Urinary bladder (tissue), 4 donors: ENCODE measurements around the gene C5orf15. TPM values are rescaled to one million over a fixed set of nuclear protein-coding genes. Genes with fewer than 3 reads are reported as not detected.
A peak's percentile ranks its signal among the peaks of the same experiment; 100 is the strongest.
"Not testable (repeated sequence)": the region's sequence is repeated elsewhere in the genome, so short reads cannot be mapped to it uniquely, and the experiment has no call there.

Experiments used
- DNase-seq: peaks from one replicate; pipeline ENCODE4 v3.0.0-alpha.2; 2015; ENCODE audit errors: extremely low spot score
- H3K27ac ChIP-seq: one replicate; pipeline ENCODE4 v1.5.1; 2013; ENCODE audit warnings: low read depth, mild to moderate bottlenecking, moderate library complexity
- H3K36me3 ChIP-seq: one replicate; pipeline ENCODE4 v1.6.1; 2013; ENCODE audit warnings: mild to moderate bottlenecking, moderate library complexity; ENCODE audit not compliant: insufficient read depth
- H3K4me1 ChIP-seq: one replicate; pipeline ENCODE4 v1.6.1; 2013; ENCODE audit warnings: mild to moderate bottlenecking, moderate library complexity; ENCODE audit not compliant: insufficient read depth
- H3K4me3 ChIP-seq: one replicate; pipeline ENCODE4 v1.5.1; 2013; ENCODE audit warnings: low read depth, low read length
- WGBS: extraction: QIAGEN DNeasy Blood & Tissue Kit; methylation state at CpG from one replicate; pipeline ENCODE4 v1.1.7; 2013; 5-methylcytosine and 5-hydroxymethylcytosine counted together
- polyA plus RNA-seq: library from polyadenylated mRNA; stranded (reverse); fragments of 200-250 nt; gene quantifications from one replicate; pipeline ENCODE4 v1.2.3, GENCODE V29; 2013
- total RNA-seq: library from RNA; depleted of rRNA; stranded (reverse); fragments of >200 nt; gene quantifications from one replicate; pipeline ENCODE4 v1.2.3, GENCODE V29; 2014
- donor health status: healthy with polysubstance abuse.
- donor health status: healthy.

The C5orf15 gene
- total and polyA plus RNA-seq, 2 donors = 39.8 to 81.7 TPM

GRCh38 chr5:133962801-133963476 is 5.5 kb downstream of the C5orf15 start:
- 59% methylated on average over 2 of the region's 2 CpGs for WGBS
- no peak for DNase-seq
- Histone ChIP-seq H3K4me1 (no peaks in the 10 kb centered on the region), H3K27ac (no peak overlapping the region), H3K4me3 (no peak overlapping the region), H3K36me3 (no peaks in the 10 kb centered on the region)

- Histone ChIP-seq H3K36me3 (no peaks in the 10 kb centered on the region), H3K27ac (no peak overlapping the region), H3K4me3 (no peak overlapping the region), H3K4me1 (no peaks in the 10 kb centered on the region)
- no peak for DNase-seq
- WGBS = 74% methylated on average over 2 of the region's 2 CpGs
These were observed 6.3 kb downstream of the C5orf15 start for GRCh38 chr5:133962131-133962530.

- WGBS = 84% methylated on average over 11 of the region's 11 CpGs
- Histone ChIP-seq H3K4me1 (no peaks in the 10 kb centered on the region), H3K4me3 (no peak overlapping the region), H3K36me3 (no peaks in the 10 kb centered on the region), H3K27ac (no peak overlapping the region)
- no peak for DNase-seq
These were observed 8.8 kb downstream of the C5orf15 start for GRCh38 chr5:133959643-133960042.

- DNase-seq = no peak
- 76% methylated on average over 1 of the region's 1 CpG for WGBS
- H3K4me3 ChIP-seq = no peak overlapping the region
- no peaks in the 10 kb centered on the region for H3K36me3 ChIP-seq
- H3K27ac ChIP-seq = peak overlapping the region; percentile 10
- no peaks in the 10 kb centered on the region for H3K4me1 ChIP-seq
These were observed 10.8 kb downstream of the C5orf15 start for GRCh38 chr5:133957591-133957990.

- Histone ChIP-seq H3K4me1 (no peaks in the 10 kb centered on the region), H3K4me3 (no peak overlapping the region), H3K27ac (peak overlapping the region; percentile 32), H3K36me3 (no peaks in the 10 kb centered on the region)
- no peak for DNase-seq
- WGBS = 83% methylated on average over 4 of the region's 4 CpGs
These were observed 11.3 kb downstream of the C5orf15 start for GRCh38 chr5:133957080-133957479.

GRCh38 chr5:133956196-133956595 is 12.2 kb downstream of the C5orf15 start:
- 88% methylated on average over 1 of the region's 1 CpG for WGBS
- H3K4me1 ChIP-seq, DNase-seq, H3K27ac ChIP-seq, H3K4me3 ChIP-seq, H3K36me3 ChIP-seq: not testable (repeated sequence)

- Histone ChIP-seq H3K4me1 (no peaks in the 10 kb centered on the region), H3K4me3 (no peak overlapping the region), H3K36me3 (no peaks in the 10 kb centered on the region), H3K27ac (no peak overlapping the region)
- WGBS = 84% methylated on average over 10 of the region's 10 CpGs
- no peak for DNase-seq
These were observed 14.8 kb downstream of the C5orf15 start for GRCh38 chr5:133953568-133954145.

- 49% methylated on average over 10 of the region's 10 CpGs for WGBS
- Histone ChIP-seq H3K4me1 (no peaks in the 10 kb centered on the region), H3K27ac (no peak overlapping the region), H3K36me3 (no peaks in the 10 kb centered on the region), H3K4me3 (no peak overlapping the region)
- no peak for DNase-seq
These were observed 15.5 kb downstream of the C5orf15 start for GRCh38 chr5:133952729-133953567.

- 76% methylated on average over 7 of the region's 7 CpGs for WGBS
- Histone ChIP-seq H3K36me3 (no peaks in the 10 kb centered on the region), H3K27ac (no peak overlapping the region), H3K4me3 (no peak overlapping the region), H3K4me1 (no peaks in the 10 kb centered on the region)
- no peak for DNase-seq
These were observed 17.4 kb downstream of the C5orf15 start for GRCh38 chr5:133950821-133951612.

GRCh38 chr5:133948721-133949120 is 19.7 kb downstream of the C5orf15 start:
- no peak overlapping the region for H3K4me3 ChIP-seq
- H3K4me1 ChIP-seq = no peaks in the 10 kb centered on the region
- no peak for DNase-seq
- H3K36me3 ChIP-seq = no peaks in the 10 kb centered on the region
- no peak overlapping the region for H3K27ac ChIP-seq

- no peak overlapping the region for H3K27ac ChIP-seq
- WGBS = 33% methylated on average over 5 of the region's 5 CpGs
- no peak for DNase-seq
- no peaks in the 10 kb centered on the region for H3K36me3 ChIP-seq
- no peaks in the 10 kb centered on the region for H3K4me1 ChIP-seq
- no peak overlapping the region for H3K4me3 ChIP-seq
These were observed 21.0 kb downstream of the C5orf15 start for GRCh38 chr5:133947431-133947841.

GRCh38 chr5:133945568-133945967 is 22.9 kb downstream of the C5orf15 start:
- Histone ChIP-seq H3K4me3 (no peak overlapping the region), H3K27ac (no peak overlapping the region), H3K36me3 (no peaks in the 10 kb centered on the region), H3K4me1 (no peaks in the 10 kb centered on the region)
- WGBS = 91% methylated on average over 3 of the region's 3 CpGs
- no peak for DNase-seq
